HG03469 (cell line): Measurements from ENCODE around the gene PCGF2.

Experiments used
- ATAC-seq: cut with Tn5 transposase; IDR thresholded peaks from one replicate; pipeline ENCODE4 v1.9.1; 2021; ENCODE audit warnings: mild to moderate bottlenecking, moderate library complexity, moderate number of reproducible peaks; ENCODE audit not compliant: unreplicated experiment

The PCGF2 gene

GRCh38 chr17:38751808-38752307 is 3.7 kb upstream of the PCGF2 start:
- no peak for ATAC-seq

- no peak for ATAC-seq
Observed at GRCh38 chr17:38751144-38751807, 3.1 kb upstream of the PCGF2 start.

GRCh38 chr17:38750312-38751121 is 2.4 kb upstream of the PCGF2 start:
- no peak for ATAC-seq

GRCh38 chr17:38750044-38750311 is 1.8 kb upstream of the PCGF2 start:
- no peak for ATAC-seq

GRCh38 chr17:38749223-38750043 is 1.3 kb upstream of the PCGF2 start:
- no peak for ATAC-seq

DNA sequence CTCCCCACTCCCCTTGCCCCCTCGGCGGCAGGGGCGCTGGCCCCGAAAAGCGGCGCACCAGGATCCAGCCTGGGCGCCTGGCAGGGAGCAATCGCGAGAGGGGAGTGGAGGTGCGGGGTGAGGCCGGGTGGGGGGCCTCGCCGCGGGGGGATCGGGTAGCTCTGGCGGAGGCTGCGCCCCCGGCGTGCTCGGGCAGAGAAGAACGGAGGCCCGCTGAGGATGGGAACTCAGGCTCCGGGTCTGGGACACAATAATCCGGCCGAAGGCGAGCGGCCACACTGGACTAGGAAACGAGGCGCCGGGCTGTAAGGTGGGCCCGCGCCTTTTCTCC is 721 bp upstream of the PCGF2 start:
- ATAC-seq: no peak

DNA sequence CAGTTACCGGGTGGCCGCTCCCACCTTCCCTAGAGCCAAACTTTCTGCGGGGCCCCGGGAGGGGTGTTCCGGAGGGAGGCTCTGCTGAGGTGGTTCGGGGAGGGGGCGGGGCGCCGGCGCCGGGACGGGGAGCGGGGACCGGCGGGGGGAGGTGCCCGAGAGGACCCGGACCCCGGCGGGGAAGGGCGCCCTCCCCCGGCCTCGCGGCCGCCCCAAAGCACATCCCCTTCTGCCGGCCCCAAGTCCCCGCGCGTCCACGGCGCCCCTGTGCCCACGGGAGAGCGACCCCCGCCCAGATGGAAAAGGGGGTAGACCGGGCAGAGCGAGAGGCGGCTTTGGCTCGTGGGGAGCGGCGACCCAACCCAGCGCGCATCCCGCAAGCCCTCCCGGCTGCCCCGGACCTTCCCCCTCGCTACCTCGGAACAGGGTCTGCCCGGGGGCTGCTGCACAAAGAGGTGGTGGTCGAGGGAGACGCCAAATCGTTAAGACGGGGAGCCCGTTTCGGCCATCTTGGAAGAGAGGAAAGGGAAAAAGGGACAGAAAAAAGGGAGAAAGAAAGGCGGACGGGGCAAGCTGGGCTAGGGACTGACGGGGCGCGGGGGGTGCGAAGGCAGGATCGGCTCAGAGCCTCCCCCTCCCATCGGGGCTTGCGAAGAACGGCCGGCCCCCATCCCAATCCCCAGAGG is 530 bp downstream of the PCGF2 start:
- ATAC-seq: no peak

GRCh38 chr17:38746849-38747462 is 1.2 kb downstream of the PCGF2 start:
- no peak for ATAC-seq

DNA sequence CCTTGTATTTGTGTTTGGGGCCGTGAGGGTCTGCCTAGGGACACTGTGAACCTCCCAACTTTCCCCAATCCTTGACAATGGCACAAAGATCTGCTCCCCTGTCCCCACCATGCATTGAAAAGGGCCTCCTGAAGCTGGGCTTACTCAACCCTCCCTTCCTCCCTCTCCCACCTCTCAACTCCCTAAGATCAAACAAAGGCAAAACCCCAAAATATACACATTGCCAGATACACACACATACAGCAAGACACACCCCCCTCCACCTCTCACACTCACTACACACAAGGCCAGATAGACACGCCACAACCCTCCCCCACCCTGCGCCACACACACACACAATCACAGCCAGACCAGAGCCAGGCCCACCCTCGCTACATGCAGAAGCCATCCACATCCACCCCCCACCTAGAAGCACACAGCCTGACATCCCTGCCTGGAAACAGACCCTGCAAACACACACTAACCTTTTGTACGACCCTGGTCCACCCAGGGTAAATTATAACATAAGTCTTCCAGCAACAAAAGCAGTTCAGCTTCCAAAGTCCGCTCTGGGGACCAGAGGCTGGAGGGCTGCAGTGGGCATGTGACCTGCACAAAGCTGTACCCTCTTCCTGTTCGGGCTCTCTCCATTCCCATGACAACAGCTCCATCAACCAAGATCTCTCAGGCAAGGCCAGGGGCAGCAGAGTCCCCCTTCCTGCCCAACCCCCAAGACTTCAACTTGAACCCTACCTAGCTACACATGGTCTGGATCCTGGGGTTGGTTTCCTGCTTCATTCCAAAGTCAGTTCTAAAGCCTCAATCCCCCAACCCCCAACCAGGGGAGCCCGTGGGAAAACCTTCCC is 1.9 kb downstream of the PCGF2 start:
- no peak for ATAC-seq

- ATAC-seq: no peak
Observed at GRCh38 chr17:38745545-38745944, 2.6 kb downstream of the PCGF2 start.

DNA sequence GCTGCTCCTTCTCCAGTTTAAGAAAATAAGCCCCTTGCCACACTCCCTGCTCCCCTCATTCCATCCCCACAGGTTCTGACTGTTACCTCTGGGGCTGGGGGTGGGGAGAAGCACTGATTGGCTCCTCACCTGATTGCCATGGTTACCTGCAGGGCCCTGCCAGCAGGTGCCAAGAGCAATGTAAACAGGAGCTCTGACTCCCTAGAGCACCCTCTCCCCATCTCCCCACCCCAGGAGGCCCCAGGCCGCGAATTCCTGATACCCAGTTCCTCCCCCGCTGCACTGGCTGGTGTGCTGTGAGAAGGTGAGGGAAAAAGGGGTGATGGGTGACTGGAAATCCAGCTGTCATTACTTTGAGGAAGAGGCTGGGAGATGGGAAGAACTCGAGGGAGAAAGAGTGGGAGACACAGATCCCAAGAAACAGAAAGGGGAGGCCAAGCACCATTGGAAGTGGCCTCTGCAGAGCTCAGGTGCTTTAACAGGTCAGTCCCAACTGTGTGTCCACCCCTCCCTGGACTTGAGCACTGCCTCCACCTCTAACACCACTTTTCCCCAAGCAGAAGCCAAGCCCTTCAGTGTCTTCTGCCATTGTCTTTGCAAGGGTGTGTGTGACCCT is 4.5 kb downstream of the PCGF2 start:
- ATAC-seq: no peak

DNA sequence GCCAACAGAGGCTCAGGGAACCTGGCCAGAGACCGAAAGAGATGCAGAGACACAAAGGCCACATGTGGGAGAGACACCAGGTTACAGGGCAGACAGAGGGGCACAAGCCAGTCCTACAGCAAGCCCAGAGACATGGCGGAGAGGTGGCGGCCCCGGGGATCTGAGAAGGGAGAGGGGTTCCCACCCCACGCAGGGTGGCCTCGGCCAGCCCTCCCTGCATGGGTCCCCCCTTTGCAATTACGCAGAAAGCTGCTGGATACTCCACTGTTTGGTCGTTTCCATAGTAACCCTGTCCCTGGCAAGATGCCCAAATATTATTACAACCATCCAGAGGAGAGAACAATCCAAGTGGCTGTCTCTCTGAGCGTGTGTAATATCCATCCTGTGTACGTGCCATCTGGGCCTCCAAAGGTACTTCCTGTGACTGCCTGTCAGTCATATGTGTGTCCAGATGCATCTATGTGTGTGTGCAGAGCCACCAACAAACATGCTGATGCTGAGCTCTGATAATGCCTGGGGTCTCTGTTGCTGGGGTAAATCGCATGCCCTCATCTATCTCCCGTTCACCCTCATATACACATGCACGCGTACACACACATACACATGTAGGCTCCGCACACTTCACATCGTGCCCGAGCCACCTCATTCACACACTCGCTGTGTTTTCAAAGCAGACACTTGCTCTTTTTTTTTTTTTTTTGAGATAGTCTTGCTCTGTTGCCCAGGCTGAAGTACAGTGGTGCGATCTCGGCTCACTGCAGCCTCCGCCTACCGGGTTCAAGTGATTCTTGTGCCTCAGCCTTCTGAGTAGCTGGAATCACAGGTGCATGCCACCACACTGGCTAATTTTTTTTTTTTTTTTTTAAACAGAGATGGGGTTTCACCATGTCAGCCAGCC is 5.5 kb downstream of the PCGF2 start:
- no peak for ATAC-seq

DNA sequence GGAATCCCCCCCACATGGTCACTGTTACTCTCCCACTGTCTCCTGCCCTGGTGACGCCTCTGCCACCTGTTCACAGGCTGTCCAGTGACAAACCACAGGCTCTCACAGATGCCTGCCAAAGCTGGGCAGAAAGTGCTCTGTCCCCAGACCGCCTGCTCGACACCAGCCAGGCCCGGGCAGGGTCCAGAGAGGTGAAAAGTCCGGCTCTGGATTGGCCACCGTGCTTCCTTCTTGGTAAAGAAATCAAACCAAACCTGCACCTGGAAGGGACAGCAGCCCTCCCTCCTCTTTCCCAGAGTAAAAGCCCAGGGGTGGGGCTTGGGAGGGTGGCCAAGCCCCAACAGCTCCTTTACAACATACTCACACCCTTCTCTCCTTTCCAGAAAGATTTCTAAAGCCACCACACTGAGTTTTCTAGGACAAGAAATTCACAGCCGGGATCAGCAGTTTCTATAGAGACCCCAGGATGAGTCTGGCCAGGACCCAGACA is 6.2 kb downstream of the PCGF2 start:
- no peak for ATAC-seq

- no peak for ATAC-seq
Observed at GRCh38 chr17:38741461-38741860, 6.7 kb downstream of the PCGF2 start.

DNA sequence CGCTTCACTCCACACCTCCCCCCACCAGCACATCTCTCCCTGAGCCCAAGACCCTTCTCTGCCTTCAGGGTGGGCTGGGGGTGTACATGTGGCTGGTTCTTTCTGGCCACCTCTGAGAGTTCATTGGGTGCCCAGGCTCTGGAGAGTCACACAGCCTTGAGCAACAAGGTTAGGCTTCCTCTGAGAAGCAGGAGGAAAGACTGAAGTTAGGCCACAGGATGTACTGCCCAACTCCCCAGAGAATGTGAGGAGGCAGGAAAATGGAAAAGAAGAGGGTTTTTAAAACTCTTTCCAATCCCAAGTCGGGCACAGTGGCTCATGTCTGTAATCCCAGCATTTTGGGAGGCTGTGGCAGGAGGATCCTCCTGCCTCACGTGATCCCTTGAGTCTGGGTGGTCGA is 7.3 kb downstream of the PCGF2 start:
- no peak for ATAC-seq

GRCh38 chr17:38740044-38740443 is 8.1 kb downstream of the PCGF2 start:
- ATAC-seq: no peak

DNA sequence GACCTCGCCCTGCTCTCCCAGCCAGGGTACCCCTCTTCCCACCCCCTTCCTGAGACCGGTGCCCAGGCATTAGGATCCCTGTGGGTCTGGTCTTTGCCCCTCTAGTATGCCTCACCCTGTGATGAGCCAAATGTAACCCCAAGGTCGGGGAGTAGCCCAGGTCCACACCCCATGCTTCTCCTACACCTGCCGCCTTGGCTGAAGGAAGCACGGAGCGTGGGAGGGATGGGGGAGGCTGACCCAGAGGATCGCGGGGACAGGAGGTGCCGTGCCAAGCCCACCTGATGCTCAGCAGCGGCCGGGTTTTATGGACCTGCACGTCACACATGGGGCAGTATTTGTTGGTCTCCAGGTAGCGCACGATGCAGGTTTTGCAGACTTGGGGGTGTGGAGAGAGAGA is 8.8 kb downstream of the PCGF2 start:
- ATAC-seq: no peak

GRCh38 chr17:38738686-38739085 is 9.4 kb downstream of the PCGF2 start:
- ATAC-seq: no peak
